GM23248 (cell line): Measurements from ENCODE around the gene SLC12A4. TPM values are rescaled to one million over a fixed set of nuclear protein-coding genes. Genes with fewer than 3 reads are reported as not detected.

Source experiments
- DNase-seq: peaks from one replicate; pipeline ENCODE4 v3.0.0-alpha.2; 2015
- H2AFZ ChIP-seq: fragments of 200-600 bp; sonication (generic); 2 replicates; pipeline ENCODE4 v1.6.1; 2016; ENCODE audit warnings: antibody characterized with exemption
- H3F3A ChIP-seq: fragments of 200-600 bp; sonication (generic); 2 replicates; pipeline ENCODE4 v1.6.1; 2016; ENCODE audit warnings: mild to moderate bottlenecking, antibody characterized with exemption, mixed run types; ENCODE audit not compliant: insufficient read depth
- H3K27ac ChIP-seq: fragments of 200-600 bp; sonication (generic); 2 replicates; pipeline ENCODE4 v1.5.1; 2016; ENCODE audit warnings: mild to moderate bottlenecking
- H3K27me3 ChIP-seq: fragments of 200-600 bp; sonication (generic); replicated peaks from 2 replicates; pipeline ENCODE4 v1.6.1; 2016; ENCODE audit warnings: mild to moderate bottlenecking; ENCODE audit not compliant: insufficient read depth
- H3K36me3 ChIP-seq: fragments of 200-600 bp; sonication (generic); 2 replicates; pipeline ENCODE4 v1.6.1; 2016; ENCODE audit warnings: low read depth, mild to moderate bottlenecking
- H3K4me1 ChIP-seq: fragments of 200-600 bp; sonication (generic); 2 replicates; pipeline ENCODE4 v1.6.1; 2016; ENCODE audit warnings: mild to moderate bottlenecking; ENCODE audit not compliant: insufficient read depth
- H3K4me2 ChIP-seq: fragments of 200-600 bp; sonication (generic); one replicate; pipeline ENCODE4 v1.6.1; 2016; ENCODE audit warnings: mild to moderate bottlenecking; ENCODE audit not compliant: unreplicated experiment
- H3K4me3 ChIP-seq: fragments of 200-600 bp; sonication (generic); 2 replicates; pipeline ENCODE4 v1.5.1; 2016; ENCODE audit warnings: mild to moderate bottlenecking
- H3K79me2 ChIP-seq: fragments of 200-600 bp; sonication (generic); 2 replicates; pipeline ENCODE4 v1.6.1; 2016; ENCODE audit warnings: mild to moderate bottlenecking; ENCODE audit not compliant: insufficient read depth
- H3K9ac ChIP-seq: fragments of 200-600 bp; sonication (generic); 2 replicates; pipeline ENCODE4 v1.6.1; 2016; ENCODE audit warnings: mild to moderate bottlenecking
- H3K9me2 ChIP-seq: fragments of 200-600 bp; sonication (generic); 2 replicates; pipeline ENCODE4 v1.6.1; 2016; ENCODE audit warnings: mixed run types, mild to moderate bottlenecking, moderate library complexity; ENCODE audit not compliant: insufficient read depth
- H3K9me3 ChIP-seq: fragments of 200-600 bp; sonication (generic); one replicate; pipeline ENCODE4 v1.6.1; 2017; ENCODE audit warnings: low read depth
- H4K20me1 ChIP-seq: fragments of 200-600 bp; sonication (generic); 2 replicates; pipeline ENCODE4 v1.6.0; 2016; ENCODE audit not compliant: insufficient read depth
- EZH2 ChIP-seq: fragments of 200-600 bp; sonication (generic); IDR thresholded peaks from 2 replicates; pipeline ENCODE4 v1.6.1; 2018; ENCODE audit warnings: antibody characterized with exemption, mild to moderate bottlenecking; ENCODE audit not compliant: insufficient read depth, poor library complexity, severe bottlenecking
- EZH2phosphoT487 ChIP-seq: fragments of 200-600 bp; sonication (generic); IDR thresholded peaks from 2 replicates; pipeline ENCODE4 v1.6.1; 2018; ENCODE audit warnings: antibody characterized with exemption, moderate library complexity, mild to moderate bottlenecking, low read depth; ENCODE audit not compliant: insufficient read depth
- WGBS, 2 experiments: methylation state at CpG; one replicate each; pipeline ENCODE4 v1.1.6; 2015 to 2017; ENCODE audit warnings: low lambda C conversion rate in 2 of 2, low coverage in 1 of 2; ENCODE audit errors: missing lambda C conversion rate in 2 of 2; 5-methylcytosine and 5-hydroxymethylcytosine counted together
- in situ Hi-C: fragments of 300-500 bp; cut with MboI; formaldehyde crosslinking; loops from 2 replicates; pipeline ENCODE4 v1.15.0; 2020
- polyA plus RNA-seq: library from polyadenylated mRNA; unstranded; fragments of >200 nt; fragmentation: Nextera tagmentation; extraction: Ambion mirVana; gene quantifications from 2 replicates; pipeline ENCODE4 v1.2.1, GENCODE V29; 2016
- total RNA-seq: library from RNA; depleted of rRNA; stranded (reverse); fragments of >200 nt; shearing (Covaris generic); gene quantifications from 2 replicates; pipeline ENCODE4 v1.2.3, GENCODE V29; 2014

SLC12A4 gene
- total and polyA plus RNA-seq, 2 experiments from 2014 or later, result 63.0 to 101 TPM

DNA sequence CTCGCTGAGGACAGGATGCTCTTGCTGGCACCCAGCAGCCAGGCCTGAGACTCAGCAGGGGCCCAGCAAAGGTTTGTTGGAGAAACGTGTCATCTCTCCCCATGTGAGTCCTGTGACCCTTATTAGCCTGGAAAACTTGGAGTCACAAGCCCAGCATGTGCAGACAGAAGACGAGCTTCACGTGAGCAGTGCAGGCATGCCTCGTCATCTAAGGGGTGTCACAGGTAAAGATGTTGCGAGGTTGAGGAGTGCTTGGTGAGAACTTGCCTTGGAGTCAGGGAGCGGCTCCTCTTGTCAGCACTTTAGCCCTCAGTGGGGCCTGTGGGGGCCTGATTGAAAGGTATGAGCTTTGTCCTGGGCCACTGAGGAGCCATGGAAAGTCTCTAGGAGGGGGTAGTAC, 34.6 kb downstream of the SLC12A4 start:
- 0 out of 2 replicates have a peak, but pooled peaks cover 3% of the 10 kb centered on the region for H3K79me2 ChIP-seq
- no peak overlapping the region for H3K4me2 ChIP-seq
- DNase-seq, result no peak
- H3K27me3 ChIP-seq, result no peaks in the 10 kb centered on the region
- no peaks in the 10 kb centered on the region for H3K9me2 ChIP-seq
- H3K27ac ChIP-seq, result no peak overlapping the region
- no peaks in the 10 kb centered on the region for H3K9me3 ChIP-seq
- in situ Hi-C loops, result no loop called here
- TF ChIP-seq EZH2phosphoT487, result no peak
- no peak for TF ChIP-seq EZH2
- peaks cover 15% of the 10 kb centered on the region for H3K4me1 ChIP-seq
- H3F3A ChIP-seq, result peaks cover 9% of the 10 kb centered on the region
- H3K36me3 ChIP-seq, result no peaks in the 10 kb centered on the region
- H3K4me3 ChIP-seq, result no peak overlapping the region
- no peak overlapping the region for H3K9ac ChIP-seq
- H4K20me1 ChIP-seq, result no peaks in the 10 kb centered on the region
- no peak overlapping the region for H2AFZ ChIP-seq
- WGBS, 2 experiments, result 78 to 80% methylated on average over 7 of the region's 7 CpGs

- no peaks in the 10 kb centered on the region for H3K9me3 ChIP-seq
- no peaks in the 10 kb centered on the region for H3K9me2 ChIP-seq
- H3K9ac ChIP-seq, result no peak overlapping the region
- no peak for DNase-seq
- 91 to 96% methylated on average over 4 of the region's 4 CpGs for WGBS, 2 experiments
- H4K20me1 ChIP-seq, result no peaks in the 10 kb centered on the region
- H3K4me3 ChIP-seq, result no peak overlapping the region
- H3K36me3 ChIP-seq, result no peaks in the 10 kb centered on the region
- H3K27me3 ChIP-seq, result no peaks in the 10 kb centered on the region
- H3K79me2 ChIP-seq, result no peaks in the 10 kb centered on the region
- no peak overlapping the region for H3K27ac ChIP-seq
- no peak overlapping the region for H2AFZ ChIP-seq
- no peak overlapping the region for H3K4me2 ChIP-seq
- peaks cover 14% of the 10 kb centered on the region for H3K4me1 ChIP-seq
- no peak for TF ChIP-seq EZH2phosphoT487
- TF ChIP-seq EZH2, result no peak
- in situ Hi-C loops, result no loop called here
- H3F3A ChIP-seq, result peaks cover 7% of the 10 kb centered on the region
These were observed 36.0 kb downstream of the SLC12A4 start for GRCh38 chr16:67932462-67932840.

GRCh38 chr16:67931712-67932461, 36.5 kb downstream of the SLC12A4 start, which contains the start of gene CTRL:
Gene CTRL (minus strand): TSS chr16:67931862. CDS start chr16:67931852, 10 bp downstream.
- Histone ChIP-seq H3K79me2 (no peaks in the 10 kb centered on the region), H3K27me3 (no peaks in the 10 kb centered on the region), H3K36me3 (no peaks in the 10 kb centered on the region), H3K4me2 (no peak within 1 kb of the TSS), H4K20me1 (no peaks in the 10 kb centered on the region), H3F3A (peaks cover 2% of the 10 kb centered on the region), H3K27ac (no peak within 1 kb of the TSS), H2AFZ (no peak within 1 kb of the TSS), H3K9ac (no peak within 1 kb of the TSS), H3K4me1 (peaks cover 8% of the 10 kb centered on the region; the same call in 1 of the 2 replicates), H3K4me3 (no peak within 1 kb of the TSS), H3K9me2 (no peaks in the 10 kb centered on the region), H3K9me3 (no peaks in the 10 kb centered on the region)
- DNase-seq, result no peak
- WGBS, 2 experiments, result 86 to 90% methylated on average over 14 to 15 of the region's 15 CpGs
- in situ Hi-C loops, result no loop called here
- TF ChIP-seq EZH2phosphoT487 (no peak), EZH2 (no peak)

DNA sequence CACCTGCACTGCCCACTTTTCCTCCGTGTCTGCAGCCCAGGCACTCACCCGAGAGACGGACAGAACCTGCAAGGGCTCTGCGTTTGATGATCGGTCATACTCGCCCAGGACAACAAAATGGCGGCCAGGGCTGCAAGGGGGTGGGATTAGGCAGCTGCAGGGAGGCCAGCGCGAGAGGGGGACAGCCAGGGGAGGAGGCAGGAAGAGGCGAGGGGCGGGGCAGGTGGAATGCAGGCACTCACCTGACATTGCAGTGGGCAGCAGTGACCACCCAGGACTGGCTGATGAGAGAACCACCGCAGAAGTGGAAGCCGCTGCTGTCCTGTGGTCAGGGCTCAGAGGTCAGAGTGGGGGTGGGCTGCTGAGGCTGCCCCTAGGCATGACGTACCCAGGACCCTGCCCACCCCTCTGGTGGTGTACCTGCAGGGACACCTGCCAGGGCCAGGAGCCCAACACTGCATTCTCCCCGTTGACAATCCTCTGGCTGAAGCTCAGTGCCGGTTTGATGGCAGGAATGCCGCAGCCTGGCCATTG, 37.7 kb downstream of the SLC12A4 start:
- in situ Hi-C loops, result no loop called here
- Histone ChIP-seq H3K36me3 (no peaks in the 10 kb centered on the region), H3K27me3 (no peaks in the 10 kb centered on the region), H4K20me1 (no peaks in the 10 kb centered on the region), H3K9ac (no peak overlapping the region), H3K4me2 (no peak overlapping the region), H3K9me2 (no peaks in the 10 kb centered on the region), H3K4me1 (0 out of 2 replicates have a peak, but pooled peaks cover 8% of the 10 kb centered on the region), H3K4me3 (no peak overlapping the region), H2AFZ (no peak overlapping the region), H3K79me2 (0 out of 2 replicates have a peak, but pooled peaks cover 8% of the 10 kb centered on the region), H3F3A (no peaks in the 10 kb centered on the region), H3K27ac (no peak overlapping the region), H3K9me3 (no peaks in the 10 kb centered on the region)
- WGBS, 2 experiments, result 85 to 92% methylated on average over 13 to 17 of the region's 17 CpGs
- TF ChIP-seq EZH2phosphoT487 (no peak), EZH2 (no peak)
- DNase-seq, result no peak
